Loucy (cell line): ENCODE data around the gene SLC35F1.

ENCODE experiments used
- CTCF ChIP-seq: fragments of 200-600 bp; sonication (generic); conservative IDR thresholded peaks from 2 replicates; pipeline ENCODE4 v1.5.1; 2014; ENCODE audit warnings: mild to moderate bottlenecking, antibody characterized with exemption, low read length
- EZH2phosphoT487 ChIP-seq: fragments of 200-600 bp; IDR thresholded peaks from 2 replicates; pipeline ENCODE4 v1.6.1; 2018; ENCODE audit warnings: antibody characterized with exemption, mild to moderate bottlenecking, moderate library complexity, borderline replicate concordance

DNA sequence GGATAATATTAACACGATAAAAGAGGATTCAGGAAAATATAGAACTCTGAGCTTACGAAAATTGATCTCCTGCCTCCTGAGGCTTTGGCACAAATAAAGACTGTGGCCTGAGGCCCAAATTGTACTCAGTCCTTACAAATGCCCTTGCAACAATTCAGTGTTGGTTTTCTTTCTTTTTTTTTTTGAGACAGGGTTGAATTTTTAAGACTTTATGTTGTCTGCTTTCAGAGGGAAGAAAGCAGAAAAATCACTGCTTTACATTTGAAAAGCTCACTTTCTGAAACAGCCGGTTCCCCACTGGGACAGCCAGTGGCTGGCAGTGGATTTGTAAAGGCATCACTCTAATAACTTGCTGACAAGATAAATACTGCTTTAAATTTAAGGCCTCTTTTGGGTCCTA, 290.5 kb downstream of the SLC35F1 start:
- no peak for TF ChIP-seq EZH2phosphoT487
- no peak for TF ChIP-seq CTCF
